B cell (primary cell): Measurements from ENCODE around the gene PTPN14.

Experiments
- CTCF ChIP-seq: fragments of 200-600 bp; IDR thresholded peaks from one replicate; pipeline ENCODE4 v1.8.0; 2022; ENCODE audit warnings: antibody characterized with exemption, mild to moderate bottlenecking
- EZH2 ChIP-seq: IDR thresholded peaks from 2 replicates; pipeline ENCODE4 v1.6.1; 2012; ENCODE audit warnings: borderline replicate concordance, low read depth, mild to moderate bottlenecking, moderate library complexity, low read length; ENCODE audit not compliant: insufficient read depth, poor library complexity, severe bottlenecking

- TF ChIP-seq EZH2 = no peak
- no peak for TF ChIP-seq CTCF
These were observed 13.4 kb downstream of the PTPN14 start for GRCh38 chr1:214537872-214538473.
